RWPE1 (cell line): ENCODE measurements around the gene SLC9C2.

Experiments
- CTCF ChIA-PET: fragments of 350-600 bp; sonication (Branson Sonifier 250); formaldehyde crosslinking; extraction: SDS; loops from one replicate; lab custom pipeline; 2021; lab: Yijun Ruan, JAX
- POLR2A ChIA-PET: fragments of 400-600 bp; formaldehyde crosslinking; extraction: SDS; loops from one replicate; lab custom pipeline; 2020; ENCODE audit warnings: antibody characterized with exemption; ENCODE audit not compliant: low non-redundant PET; lab: Yijun Ruan, JAX
- DNase-seq: peaks from one replicate; pipeline ENCODE4 v3.0.0; 2012; ENCODE audit warnings: low spot score
- H3K27ac ChIP-seq: fragments of 450-650 bp; 2 replicates; pipeline ENCODE4 v1.5.1; 2017
- TF ChIP-seq, protein P1 (sequence below): fragments of 450-650 bp; conservative IDR thresholded peaks from 2 replicates; pipeline ENCODE4 v1.5.1; 2017; ENCODE audit warnings: low read depth, mild to moderate bottlenecking

SLC9C2 gene

GRCh38 chr1:173488001-173488400 is 114.9 kb downstream of the SLC9C2 start:
- TF ChIP-seq, protein P1, sequence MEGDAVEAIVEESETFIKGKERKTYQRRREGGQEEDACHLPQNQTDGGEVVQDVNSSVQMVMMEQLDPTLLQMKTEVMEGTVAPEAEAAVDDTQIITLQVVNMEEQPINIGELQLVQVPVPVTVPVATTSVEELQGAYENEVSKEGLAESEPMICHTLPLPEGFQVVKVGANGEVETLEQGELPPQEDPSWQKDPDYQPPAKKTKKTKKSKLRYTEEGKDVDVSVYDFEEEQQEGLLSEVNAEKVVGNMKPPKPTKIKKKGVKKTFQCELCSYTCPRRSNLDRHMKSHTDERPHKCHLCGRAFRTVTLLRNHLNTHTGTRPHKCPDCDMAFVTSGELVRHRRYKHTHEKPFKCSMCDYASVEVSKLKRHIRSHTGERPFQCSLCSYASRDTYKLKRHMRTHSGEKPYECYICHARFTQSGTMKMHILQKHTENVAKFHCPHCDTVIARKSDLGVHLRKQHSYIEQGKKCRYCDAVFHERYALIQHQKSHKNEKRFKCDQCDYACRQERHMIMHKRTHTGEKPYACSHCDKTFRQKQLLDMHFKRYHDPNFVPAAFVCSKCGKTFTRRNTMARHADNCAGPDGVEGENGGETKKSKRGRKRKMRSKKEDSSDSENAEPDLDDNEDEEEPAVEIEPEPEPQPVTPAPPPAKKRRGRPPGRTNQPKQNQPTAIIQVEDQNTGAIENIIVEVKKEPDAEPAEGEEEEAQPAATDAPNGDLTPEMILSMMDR: no peak

DNA sequence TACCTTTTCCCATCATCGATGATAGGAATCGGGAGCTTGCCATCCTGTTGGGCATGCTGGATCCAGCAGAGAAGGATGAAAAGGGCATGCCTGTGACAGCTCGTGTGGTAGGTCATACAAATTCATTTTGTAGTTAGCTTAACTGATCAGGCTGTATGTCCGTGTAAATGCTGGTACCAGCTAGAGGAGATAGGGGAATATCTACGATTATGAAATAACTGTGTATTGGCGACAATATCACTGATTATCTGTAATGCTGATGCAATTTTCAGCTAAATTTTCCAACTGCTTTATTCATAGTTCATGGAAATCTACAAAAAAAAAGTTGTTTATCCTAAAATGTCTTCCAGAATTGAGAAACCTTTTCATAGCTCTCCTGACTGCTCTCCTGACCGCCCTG is 117.5 kb downstream of the SLC9C2 start:
- ChIA-PET POLR2A (interaction anchor here (0.6 kb wide), 1 partner anchor 530 kb away, joined by 4 read pairs; no protein-coding TSS in a partner anchor), CTCF (no interaction called here)
- DNase-seq: no peak
- no peak overlapping the region for H3K27ac ChIP-seq
- TF ChIP-seq, protein P1: no peak

More at GRCh38 chr1:173488001-173488400, 114.9 kb downstream of the SLC9C2 start:
- ChIA-PET POLR2A (no interaction called here), CTCF (no interaction called here)
- H3K27ac ChIP-seq: no peak overlapping the region
- no peak for DNase-seq

GRCh38 chr1:173484276-173484675 is 118.6 kb downstream of the SLC9C2 start:
- POLR2A ChIA-PET: no interaction called here
- CTCF ChIA-PET: no interaction called here

DNA sequence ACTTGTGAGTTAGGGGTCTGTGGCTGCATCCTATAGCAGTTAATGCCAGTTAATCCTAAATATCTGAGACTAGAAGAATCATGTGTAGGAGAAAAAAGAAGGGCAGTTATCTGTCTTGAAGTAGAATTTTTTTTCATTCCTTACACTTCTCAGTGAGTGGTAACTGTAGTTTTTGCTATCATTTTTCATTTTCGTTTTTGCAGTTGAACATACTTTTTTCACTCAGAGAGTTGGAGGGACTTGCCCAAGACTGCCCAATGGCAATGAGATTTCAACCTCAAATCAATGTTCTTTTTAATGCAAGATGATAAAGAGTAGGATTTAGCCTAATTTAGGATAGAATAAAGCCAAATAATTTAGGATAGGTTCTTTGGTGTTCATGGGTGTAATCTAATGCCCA is 120.2 kb downstream of the SLC9C2 start:
- ChIA-PET CTCF (no interaction called here), POLR2A (no interaction called here)
- H3K27ac ChIP-seq: no peak overlapping the region
- DNase-seq: no peak
- TF ChIP-seq, protein P1: no peak

More at GRCh38 chr1:173484276-173484675, 118.6 kb downstream of the SLC9C2 start:
- no peak for DNase-seq
- TF ChIP-seq, protein P1: no peak
- H3K27ac ChIP-seq: no peak overlapping the region

- no peak for DNase-seq
- CTCF ChIA-PET: no interaction called here
- TF ChIP-seq, protein P1: no peak
- POLR2A ChIA-PET: no interaction called here
- no peak overlapping the region for H3K27ac ChIP-seq
Measured at GRCh38 chr1:173481195-173481772, 121.6 kb downstream of the SLC9C2 start.

DNA sequence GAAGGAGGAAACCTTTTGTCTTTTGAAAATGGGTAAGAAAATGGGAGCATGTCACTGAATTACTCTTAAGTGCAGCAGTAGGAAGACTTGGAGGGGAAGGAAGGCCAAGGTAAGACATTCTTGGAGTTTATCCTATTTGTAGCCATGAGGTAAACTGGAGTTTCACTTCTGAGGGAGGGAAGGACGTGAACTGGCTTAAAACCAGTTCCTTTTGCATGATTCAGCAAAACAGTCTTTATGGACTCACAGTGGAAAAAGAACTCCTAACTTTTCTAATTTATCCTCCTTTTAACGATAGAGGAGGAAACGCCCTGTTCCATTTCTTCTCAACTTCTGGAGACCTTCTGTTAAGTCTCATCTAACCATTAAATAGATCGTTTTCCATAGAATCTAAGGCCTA is 123.2 kb downstream of the SLC9C2 start:
- TF ChIP-seq, protein P1: no peak
- H3K27ac ChIP-seq: no peak overlapping the region
- POLR2A ChIA-PET: no interaction called here
- CTCF ChIA-PET: no interaction called here
- no peak for DNase-seq
